A549 (cell line): ENCODE results near the gene PDZD2. TPM values are rescaled to one million over a fixed set of nuclear protein-coding genes. Genes with fewer than 3 reads are reported as not detected.

ENCODE experiments used
- ATAC-seq, 2 experiments: fragments of 200-7000 bp in 1 of 2; fragments of >200 bp in 1 of 2; cut with Nextera tagmentation in 1 of 2; cut with Tn5 transposase in 1 of 2; 3 replicates each; pipeline versions ENCODE4 v1.8.0 to v1.9.1; 2018 to 2020; ENCODE audit warnings: mild to moderate bottlenecking in 1 of 2, moderate library complexity in 1 of 2
- CTCF ChIA-PET: fragments of 300-600 bp; sonication (Branson Sonifier 250); formaldehyde crosslinking; extraction: SDS; loops from one replicate; lab custom pipeline; 2021; ENCODE audit warnings: antibody characterized with exemption, inconsistent platforms; lab: Yijun Ruan, JAX
- POLR2A ChIA-PET: fragments of 350-600 bp; formaldehyde crosslinking; extraction: SDS; loops from one replicate; lab custom pipeline; 2021; ENCODE audit warnings: antibody characterized with exemption, inconsistent platforms; lab: Yijun Ruan, JAX
- DNase-seq, 2 experiments: peaks; one replicate each; pipeline versions ENCODE4 v3.0.0 to v3.0.0-alpha.2; 2011 to 2016; ENCODE audit warnings: low read depth in 1 of 2, low spot score in 1 of 2
- FAIRE-seq: peaks from 2 replicates; lab custom pipeline; 2011; peaks lifted over from hg19 to GRCh38; lab: Jason Lieb, UNC
- H3K27ac ChIP-seq, 2 experiments: fragments of >200 bp; sonication (Bioruptor Twin); formaldehyde crosslinking; 3 replicates each; pipeline ENCODE4 v1.5.1; 2016 to 2017
- H3K4me1 ChIP-seq: fragments of >200 bp; sonication (Bioruptor Twin); formaldehyde crosslinking; 3 replicates; pipeline ENCODE4 v1.6.1; 2016
- H3K4me2 ChIP-seq: fragments of >200 bp; sonication (Bioruptor Twin); formaldehyde crosslinking; 3 replicates; pipeline ENCODE4 v1.6.1; 2016
- H3K4me3 ChIP-seq: fragments of >200 bp; sonication (Bioruptor Twin); formaldehyde crosslinking; 3 replicates; pipeline ENCODE4 v1.5.1; 2016
- H3K9me3 ChIP-seq: fragments of >200 bp; sonication (Bioruptor Twin); formaldehyde crosslinking; 3 replicates; pipeline ENCODE4 v1.6.1; 2016
- ATOH8 ChIP-seq: fragments of 250-450 bp; sonication (Bioruptor Pico); IDR thresholded peaks from 2 replicates; pipeline ENCODE4 v1.5.0; 2020; ENCODE audit warnings: low read depth, mild to moderate bottlenecking, moderate library complexity
- BHLHE40 ChIP-seq: IDR thresholded peaks from 2 replicates; pipeline ENCODE4 v1.6.1; 2012; ENCODE audit warnings: low read depth, low read length, inconsistent platforms
- CBX2 ChIP-seq: fragments of 200-600 bp; sonication (generic); IDR thresholded peaks from 2 replicates; pipeline ENCODE4 v1.6.1; 2016; ENCODE audit warnings: low read depth, mild to moderate bottlenecking, borderline replicate concordance
- CBX8 ChIP-seq: fragments of 200-600 bp; sonication (generic); IDR thresholded peaks from 2 replicates; pipeline ENCODE4 v1.6.1; 2016
- EHMT2 ChIP-seq: fragments of 200-600 bp; sonication (generic); IDR thresholded peaks from 2 replicates; pipeline ENCODE4 v1.6.1; 2016; ENCODE audit warnings: antibody characterized with exemption, low read depth, mild to moderate bottlenecking, moderate library complexity
- ELK1 ChIP-seq: fragments of 150-350 bp; IDR thresholded peaks from 2 replicates; pipeline ENCODE4 v1.6.1; 2014; ENCODE audit warnings: low read depth, mild to moderate bottlenecking, low read length
- FOSB ChIP-seq: fragments of 250-450 bp; sonication (Bioruptor Pico); IDR thresholded peaks from 2 replicates; pipeline ENCODE4 v1.5.0; 2020; ENCODE audit warnings: mild to moderate bottlenecking, moderate library complexity
- FOSL2 ChIP-seq, 2 experiments: fragments of 450-650 bp in 1 of 2; fragments of >200 bp in 1 of 2; sonication (Bioruptor Twin) in 1 of 2; formaldehyde crosslinking; IDR thresholded peaks; 2 replicates each; pipeline versions ENCODE4 v1.5.0 to v1.6.1; 2016 to 2020; ENCODE audit warnings: mild to moderate bottlenecking in 1 of 2, moderate library complexity in 1 of 2
- MAZ ChIP-seq: fragments of 150-350 bp; IDR thresholded peaks from 2 replicates; pipeline ENCODE4 v1.6.1; 2014; ENCODE audit warnings: antibody characterized with exemption, low read depth, low read length, borderline replicate concordance
- MYC ChIP-seq: IDR thresholded peaks from 2 replicates; pipeline ENCODE4 v1.6.1; 2012; ENCODE audit warnings: mild to moderate bottlenecking, inconsistent platforms, low read length, improper control_type of control experiment, borderline replicate concordance
- NPAS2 ChIP-seq: fragments of 250-450 bp; sonication (Bioruptor Pico); IDR thresholded peaks from 2 replicates; pipeline ENCODE4 v1.8.0; 2022; ENCODE audit warnings: mild to moderate bottlenecking, moderate library complexity, borderline replicate concordance
- NR3C1 ChIP-seq: fragments of >200 bp; sonication (Bioruptor Twin); formaldehyde crosslinking; IDR thresholded peaks from 3 replicates; pipeline ENCODE4 v1.6.1; 2017
- RAD21 ChIP-seq, 2 experiments: fragments of >200 bp in 1 of 2; sonication (Bioruptor Twin) in 1 of 2; formaldehyde crosslinking in 1 of 2; IDR thresholded peaks in 1 of 2; conservative IDR thresholded peaks in 1 of 2; 2 replicates in 1 of 2; 3 replicates in 1 of 2; pipeline ENCODE4 v1.6.1; 2012 to 2018; ENCODE audit warnings: inconsistent platforms in 1 of 2
- RCOR1 ChIP-seq: fragments of 150-350 bp; IDR thresholded peaks from 2 replicates; pipeline ENCODE4 v1.6.1; 2014; ENCODE audit warnings: antibody characterized with exemption, low read length, low read depth
- SMC3 ChIP-seq: fragments of >200 bp; sonication (Bioruptor Twin); formaldehyde crosslinking; IDR thresholded peaks from 3 replicates; pipeline ENCODE4 v1.6.1; 2018; ENCODE audit warnings: inconsistent platforms
- TP53 ChIP-seq: fragments of 250-450 bp; sonication (Bioruptor Pico); IDR thresholded peaks from 2 replicates; pipeline ENCODE4 v1.5.0; 2021; ENCODE audit warnings: mild to moderate bottlenecking, moderate library complexity
- ZFP36 ChIP-seq: fragments of 450-650 bp; IDR thresholded peaks from 2 replicates; pipeline ENCODE4 v1.6.1; 2014; ENCODE audit warnings: borderline replicate concordance; ENCODE audit not compliant: partially characterized antibody
- WGBS: methylation state at CpG from one replicate; pipeline ENCODE4 v1.1.6; 2017; ENCODE audit errors: missing lambda C conversion rate; 5-methylcytosine and 5-hydroxymethylcytosine counted together
- polyA plus RNA-seq, 4 experiments: library from polyadenylated mRNA; depleted of rRNA in 3 of 4; stranded (reverse); fragments of >200 nt; fragmentation: RNase III in 1 of 4; extraction: RNeasy Plus Mini Kit Qiagen cat#74134 plus additional on column Dnase treatment in 1 of 4; gene quantifications; 2 replicates in 3 of 4; 3 replicates in 1 of 4; pipeline ENCODE4 v1.2.3, GENCODE V29; 2011 to 2017
- TF ChIP-seq, protein P1 (sequence below): fragments of 450-650 bp; IDR thresholded peaks from 2 replicates; pipeline ENCODE4 v1.6.1; 2014; ENCODE audit warnings: antibody characterized with exemption
- TF ChIP-seq, protein P2 (sequence below): IDR thresholded peaks from 2 replicates; pipeline ENCODE4 v1.6.1; 2012
- TF ChIP-seq, protein P3 (sequence below): fragments of 200-600 bp; sonication (generic); IDR thresholded peaks from 2 replicates; pipeline ENCODE4 v1.6.1; 2016; ENCODE audit warnings: antibody characterized with exemption, mild to moderate bottlenecking, moderate library complexity

Gene PDZD2
- polyA plus RNA-seq, 2 of the 4 experiments (the other 2 are of a cell fraction) = 0.06 to 0.09 TPM

- TF ChIP-seq RAD21 (conservative IDR thresholded peaks at IDR 0.05 in 1 of 2, IDR thresholded peaks at IDR 0.05 in 1 of 2) (no peak), RCOR1 (no peak), MAZ (no peak)
These were observed 468.4 kb downstream of the PDZD2 start (continued) for GRCh38 chr5:32107291-32107690.

DNA sequence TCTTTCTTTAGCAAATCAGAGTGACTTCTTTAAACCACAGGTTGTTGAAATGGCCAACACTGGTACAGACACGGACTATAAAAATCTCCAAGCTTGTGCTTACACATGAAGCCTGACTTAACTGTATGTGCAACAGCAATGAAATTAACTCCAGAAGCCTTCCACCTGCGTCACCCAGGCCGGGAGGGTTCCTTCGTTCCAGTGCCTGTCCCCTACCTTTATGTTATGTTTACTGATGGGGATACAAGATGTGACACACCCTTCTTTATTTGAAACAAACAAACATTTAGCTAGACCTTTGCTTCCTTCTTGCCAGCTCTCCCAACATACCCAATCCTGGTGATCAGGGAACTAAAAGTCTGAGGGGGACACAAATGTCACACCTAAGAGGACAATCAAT is 469.2 kb downstream of the PDZD2 start:
- WGBS = 88% methylated on average over 4 of the region's 4 CpGs
- Histone ChIP-seq H3K4me2 (no peak overlapping the region), H3K9me3 (no peaks in the 10 kb centered on the region), H3K4me3 (no peak overlapping the region), H3K27ac (no peak overlapping the region), H3K4me1 (no peaks in the 10 kb centered on the region)
- TF ChIP-seq CBX2 (no peak), FOSL2 (IDR thresholded peaks at IDR 0.05) (no peak), FOSL2 (CRISPR knock-in tag; IDR thresholded peaks at IDR 0.05) (no peak), EHMT2 (no peak), FOSB (CRISPR knock-in tag) (no peak), SMC3 (no peak), TP53 (no peak), ATOH8 (CRISPR knock-in tag) (no peak), ZFP36 (no peak), MYC (no peak), RAD21 (conservative IDR thresholded peaks at IDR 0.05 in 1 of 2, IDR thresholded peaks at IDR 0.05 in 1 of 2) (no peak), NR3C1 (no peak), NPAS2 (CRISPR knock-in tag) (no peak), BHLHE40 (no peak), CBX8 (no peak), ELK1 (no peak)
- TF ChIP-seq, protein P1, sequence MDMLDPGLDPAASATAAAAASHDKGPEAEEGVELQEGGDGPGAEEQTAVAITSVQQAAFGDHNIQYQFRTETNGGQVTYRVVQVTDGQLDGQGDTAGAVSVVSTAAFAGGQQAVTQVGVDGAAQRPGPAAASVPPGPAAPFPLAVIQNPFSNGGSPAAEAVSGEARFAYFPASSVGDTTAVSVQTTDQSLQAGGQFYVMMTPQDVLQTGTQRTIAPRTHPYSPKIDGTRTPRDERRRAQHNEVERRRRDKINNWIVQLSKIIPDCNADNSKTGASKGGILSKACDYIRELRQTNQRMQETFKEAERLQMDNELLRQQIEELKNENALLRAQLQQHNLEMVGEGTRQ = no peak
- TF ChIP-seq, protein P2, sequence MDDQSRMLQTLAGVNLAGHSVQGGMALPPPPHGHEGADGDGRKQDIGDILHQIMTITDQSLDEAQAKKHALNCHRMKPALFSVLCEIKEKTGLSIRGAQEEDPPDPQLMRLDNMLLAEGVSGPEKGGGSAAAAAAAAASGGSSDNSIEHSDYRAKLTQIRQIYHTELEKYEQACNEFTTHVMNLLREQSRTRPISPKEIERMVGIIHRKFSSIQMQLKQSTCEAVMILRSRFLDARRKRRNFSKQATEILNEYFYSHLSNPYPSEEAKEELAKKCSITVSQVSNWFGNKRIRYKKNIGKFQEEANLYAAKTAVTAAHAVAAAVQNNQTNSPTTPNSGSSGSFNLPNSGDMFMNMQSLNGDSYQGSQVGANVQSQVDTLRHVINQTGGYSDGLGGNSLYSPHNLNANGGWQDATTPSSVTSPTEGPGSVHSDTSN = no peak
- TF ChIP-seq, protein P3, sequence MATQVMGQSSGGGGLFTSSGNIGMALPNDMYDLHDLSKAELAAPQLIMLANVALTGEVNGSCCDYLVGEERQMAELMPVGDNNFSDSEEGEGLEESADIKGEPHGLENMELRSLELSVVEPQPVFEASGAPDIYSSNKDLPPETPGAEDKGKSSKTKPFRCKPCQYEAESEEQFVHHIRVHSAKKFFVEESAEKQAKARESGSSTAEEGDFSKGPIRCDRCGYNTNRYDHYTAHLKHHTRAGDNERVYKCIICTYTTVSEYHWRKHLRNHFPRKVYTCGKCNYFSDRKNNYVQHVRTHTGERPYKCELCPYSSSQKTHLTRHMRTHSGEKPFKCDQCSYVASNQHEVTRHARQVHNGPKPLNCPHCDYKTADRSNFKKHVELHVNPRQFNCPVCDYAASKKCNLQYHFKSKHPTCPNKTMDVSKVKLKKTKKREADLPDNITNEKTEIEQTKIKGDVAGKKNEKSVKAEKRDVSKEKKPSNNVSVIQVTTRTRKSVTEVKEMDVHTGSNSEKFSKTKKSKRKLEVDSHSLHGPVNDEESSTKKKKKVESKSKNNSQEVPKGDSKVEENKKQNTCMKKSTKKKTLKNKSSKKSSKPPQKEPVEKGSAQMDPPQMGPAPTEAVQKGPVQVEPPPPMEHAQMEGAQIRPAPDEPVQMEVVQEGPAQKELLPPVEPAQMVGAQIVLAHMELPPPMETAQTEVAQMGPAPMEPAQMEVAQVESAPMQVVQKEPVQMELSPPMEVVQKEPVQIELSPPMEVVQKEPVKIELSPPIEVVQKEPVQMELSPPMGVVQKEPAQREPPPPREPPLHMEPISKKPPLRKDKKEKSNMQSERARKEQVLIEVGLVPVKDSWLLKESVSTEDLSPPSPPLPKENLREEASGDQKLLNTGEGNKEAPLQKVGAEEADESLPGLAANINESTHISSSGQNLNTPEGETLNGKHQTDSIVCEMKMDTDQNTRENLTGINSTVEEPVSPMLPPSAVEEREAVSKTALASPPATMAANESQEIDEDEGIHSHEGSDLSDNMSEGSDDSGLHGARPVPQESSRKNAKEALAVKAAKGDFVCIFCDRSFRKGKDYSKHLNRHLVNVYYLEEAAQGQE = no peak
- no peak for DNase-seq
- no peak for ATAC-seq
- CTCF ChIA-PET = interaction anchor here (0.6 to 2.7 kb wide), 6 partner anchors 13 to 1106 kb away, joined by 3 to 12 read pairs (median 4); no protein-coding TSS in a partner anchor
- no peak for FAIRE-seq
- POLR2A ChIA-PET = no interaction called here
